Hematopoietic multipotent progenitor cell treated with erythropoietin and hydrocortisone succinate and interleukin-3 and kit ligand, for 15 days (in vitro differentiated cells): ENCODE data around the gene PDE6B.
"Not testable (repeated sequence)": the region's sequence is repeated elsewhere in the genome, so short reads cannot be mapped to it uniquely, and the experiment has no call there.

Experiments
- DNase-seq: peaks from one replicate; pipeline ENCODE4 v3.0.0-alpha.2; 2015; ENCODE audit warnings: low spot score

The PDE6B gene

DNA sequence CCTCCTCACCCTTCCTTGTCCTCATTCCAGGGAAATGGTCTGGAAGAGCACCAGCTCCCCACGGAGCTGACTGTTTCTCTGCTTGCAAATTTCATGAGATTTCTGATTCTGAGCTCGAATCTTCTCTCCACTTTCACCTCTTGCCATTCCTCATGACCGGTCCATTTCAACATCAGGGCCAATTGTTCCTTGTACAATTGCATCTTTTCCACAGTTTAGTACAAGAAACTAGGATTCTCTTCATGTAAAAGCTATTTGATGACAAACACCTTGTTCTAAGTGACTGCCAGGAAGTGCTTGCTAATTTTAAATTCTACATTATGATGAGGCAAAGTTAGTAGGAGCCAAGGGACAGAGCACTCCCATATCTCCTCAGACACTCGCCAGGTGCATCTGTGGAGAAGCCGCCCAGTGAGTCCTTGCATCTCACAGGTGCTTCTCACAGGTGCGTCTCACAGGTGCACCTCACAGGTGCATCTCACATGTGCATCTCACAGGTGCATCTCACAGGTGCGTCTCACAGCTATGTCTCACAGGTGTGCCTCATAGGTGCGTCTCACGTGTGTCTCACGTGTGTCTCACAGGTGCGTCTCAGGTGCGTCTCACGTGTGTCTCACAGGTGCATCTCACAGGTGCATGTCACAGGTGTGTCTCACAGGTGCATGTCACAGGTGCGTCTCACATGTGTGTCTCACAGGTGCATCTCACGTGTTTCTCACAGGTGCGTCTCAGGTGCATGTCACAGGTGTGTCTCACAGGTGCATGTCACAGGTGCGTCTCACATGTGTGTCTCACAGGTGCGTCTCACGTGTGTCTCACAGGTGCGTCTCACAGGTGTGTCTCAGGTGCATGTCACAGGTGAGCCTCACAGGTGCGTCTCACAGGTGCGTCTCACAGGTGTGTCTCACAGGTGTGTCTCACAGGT is 3.0 kb upstream of the PDE6B start:
- no peak for DNase-seq

DNA sequence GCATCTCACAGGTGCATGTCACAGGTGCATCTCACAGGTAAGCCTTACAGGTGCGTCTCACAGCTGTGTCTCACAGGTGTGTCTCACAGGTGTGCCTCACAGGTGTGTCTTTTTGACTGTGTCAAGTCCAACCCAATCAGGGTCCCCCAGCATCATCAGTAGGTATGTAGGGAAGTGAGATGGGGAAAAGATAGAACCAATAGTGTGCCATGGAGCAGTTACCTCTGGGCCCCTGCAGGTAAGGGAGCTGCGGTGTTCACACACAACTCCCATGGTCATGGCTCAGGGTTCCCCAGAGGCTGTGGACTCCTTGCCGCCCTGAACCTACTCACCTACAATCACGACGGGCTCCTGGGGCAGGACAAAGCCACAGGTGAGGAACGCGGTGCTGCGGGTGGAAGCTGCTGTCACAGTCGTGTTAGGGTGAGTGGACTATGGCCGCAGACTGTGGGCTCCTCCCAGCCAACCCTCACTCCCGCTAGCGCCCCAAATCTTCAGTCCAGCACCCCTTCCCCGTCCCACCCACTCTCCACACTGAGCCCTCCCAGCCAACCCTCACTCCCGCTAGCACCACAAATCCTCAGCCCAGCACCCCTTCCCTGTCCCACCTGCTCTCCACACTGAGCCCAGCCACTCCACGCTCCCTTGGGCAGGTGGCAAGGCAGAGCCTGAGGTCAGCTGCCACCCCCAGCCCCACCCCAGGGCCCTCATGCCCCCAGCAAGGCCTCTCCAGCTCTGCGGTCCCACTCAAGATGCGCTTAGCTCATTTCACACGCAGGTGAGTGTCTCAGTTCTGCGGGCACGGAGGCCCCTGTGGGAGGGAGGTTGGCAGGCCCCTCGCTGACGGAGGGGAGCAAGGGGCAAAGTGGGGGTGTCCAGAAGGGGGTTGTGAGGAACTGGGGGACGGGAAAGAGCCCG is 2.1 kb upstream of the PDE6B start:
- DNase-seq: no peak

DNA sequence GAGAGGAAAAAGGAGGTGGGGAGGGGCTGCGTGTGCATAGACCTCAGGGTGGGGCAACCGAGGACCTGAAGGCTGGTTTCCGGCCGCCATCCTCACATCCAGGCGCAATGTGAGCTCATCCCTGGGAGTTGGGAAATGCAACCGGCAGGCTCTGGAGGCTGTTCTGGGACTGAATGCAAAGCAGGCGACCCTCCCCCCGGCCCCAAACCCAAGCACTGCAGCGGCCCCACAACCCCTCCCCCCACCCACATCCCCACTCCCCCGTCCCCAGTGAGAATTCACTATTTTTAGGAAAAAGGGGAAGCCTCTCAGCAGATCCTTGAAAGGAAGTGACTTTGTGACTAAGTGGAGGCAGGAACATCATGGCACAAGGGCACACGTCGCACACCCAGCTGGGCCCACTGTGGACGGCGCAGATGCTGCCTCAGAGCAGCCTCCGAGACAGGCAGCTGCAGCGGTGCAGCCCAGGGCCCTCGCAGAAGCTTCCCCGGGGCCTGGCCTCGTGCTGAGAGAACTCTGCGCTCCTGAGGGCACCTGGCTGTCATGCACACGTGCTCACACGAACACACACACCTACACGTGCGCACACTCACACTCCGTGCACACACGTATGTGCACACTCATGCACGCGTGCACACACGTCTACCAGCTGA is 1.3 kb upstream of the PDE6B start:
- DNase-seq: no peak

DNA sequence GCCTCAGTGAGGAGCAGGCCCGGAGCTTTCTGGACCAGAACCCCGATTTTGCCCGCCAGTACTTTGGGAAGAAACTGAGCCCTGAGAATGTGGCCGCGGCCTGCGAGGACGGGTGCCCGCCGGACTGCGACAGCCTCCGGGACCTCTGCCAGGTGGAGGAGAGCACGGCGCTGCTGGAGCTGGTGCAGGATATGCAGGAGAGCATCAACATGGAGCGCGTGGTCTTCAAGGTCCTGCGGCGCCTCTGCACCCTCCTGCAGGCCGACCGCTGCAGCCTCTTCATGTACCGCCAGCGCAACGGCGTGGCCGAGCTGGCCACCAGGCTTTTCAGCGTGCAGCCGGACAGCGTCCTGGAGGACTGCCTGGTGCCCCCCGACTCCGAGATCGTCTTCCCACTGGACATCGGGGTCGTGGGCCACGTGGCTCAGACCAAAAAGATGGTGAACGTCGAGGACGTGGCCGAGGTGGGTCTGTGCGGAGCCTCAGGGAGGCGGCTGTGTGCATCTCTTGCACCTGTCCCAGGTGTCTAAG is 323 bp downstream of the PDE6B start:
- DNase-seq: no peak

DNA sequence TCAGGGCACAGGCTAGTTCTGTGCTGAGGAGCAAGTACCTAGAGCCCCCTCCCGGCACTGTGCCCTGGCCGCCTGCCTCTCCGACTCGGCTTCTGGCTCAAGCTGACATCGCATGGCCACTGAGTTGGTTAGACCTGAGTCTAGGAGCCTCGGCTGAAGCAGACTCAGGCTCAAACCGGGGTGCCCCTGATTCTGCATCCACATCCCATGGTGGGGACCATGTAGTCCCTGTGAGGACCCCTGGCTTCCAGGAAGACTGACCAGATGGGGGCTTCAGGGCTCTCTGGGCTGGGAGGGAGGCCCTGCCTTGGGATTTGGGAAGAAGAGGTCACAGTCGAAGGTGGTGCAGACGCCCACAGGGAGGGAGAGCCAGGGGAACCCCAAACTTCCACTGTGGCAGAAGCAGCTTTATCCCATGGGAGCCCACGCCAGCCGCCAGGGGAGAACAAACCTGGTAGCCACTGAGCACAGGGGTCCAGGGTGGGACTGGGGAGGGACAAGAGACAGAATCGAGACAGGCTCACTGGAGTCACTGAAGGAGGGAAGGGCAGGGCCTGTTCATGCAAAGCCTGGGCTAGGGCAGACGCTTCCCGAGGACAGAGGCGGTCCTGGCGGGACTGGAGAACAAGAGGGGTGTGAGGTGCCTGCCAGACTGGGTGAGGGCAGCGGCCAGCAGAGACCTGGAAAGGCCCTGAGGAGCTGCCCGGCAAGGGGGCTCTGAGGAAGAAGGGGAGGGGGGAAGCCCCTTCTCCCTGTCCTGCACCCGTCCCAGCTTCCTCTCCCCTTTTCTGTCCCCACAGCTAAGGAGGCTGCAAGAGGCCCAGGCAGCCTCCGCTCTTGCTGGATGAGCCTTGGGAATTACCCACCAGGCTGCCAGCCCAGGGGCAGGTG is 1.1 kb downstream of the PDE6B start:
- DNase-seq: no peak

DNA sequence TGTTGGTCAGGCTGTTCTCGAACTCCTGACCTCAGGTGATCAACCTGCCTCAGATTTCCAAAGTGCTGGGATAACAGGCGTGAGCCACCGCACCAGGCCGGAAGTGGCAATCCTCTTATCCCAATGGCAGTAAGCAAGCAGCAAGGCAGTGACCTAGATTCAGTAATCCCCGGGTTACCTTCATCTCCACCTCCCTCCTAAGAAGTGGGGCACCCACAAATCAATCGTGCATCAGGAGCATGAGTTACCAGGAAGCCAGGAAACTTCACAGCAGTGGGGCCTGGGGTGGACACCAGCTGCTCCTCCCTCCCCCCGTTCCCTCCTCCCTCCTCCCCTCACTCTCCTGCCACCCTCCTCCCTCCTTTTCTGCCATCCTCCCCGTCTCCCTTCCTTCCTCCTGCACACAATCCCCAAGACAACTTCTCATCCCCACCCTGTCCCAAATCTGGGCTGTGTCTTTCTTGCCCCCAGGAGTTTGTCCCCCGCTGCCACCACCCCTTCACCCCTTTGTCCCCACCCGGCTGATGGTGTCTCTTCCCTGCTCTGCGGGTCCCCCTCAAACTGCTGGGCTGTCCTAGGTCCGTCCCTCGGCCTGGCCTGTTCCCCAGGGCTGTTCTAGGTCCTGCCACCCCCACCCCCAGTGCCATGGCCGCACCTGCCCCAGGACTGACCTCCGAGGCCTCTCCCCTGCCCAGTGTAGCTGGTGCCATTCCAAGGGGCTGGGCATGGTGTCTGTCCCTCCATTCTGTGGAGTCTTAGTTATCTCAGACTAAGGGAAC is 2.2 kb downstream of the PDE6B start:
- no peak for DNase-seq

DNA sequence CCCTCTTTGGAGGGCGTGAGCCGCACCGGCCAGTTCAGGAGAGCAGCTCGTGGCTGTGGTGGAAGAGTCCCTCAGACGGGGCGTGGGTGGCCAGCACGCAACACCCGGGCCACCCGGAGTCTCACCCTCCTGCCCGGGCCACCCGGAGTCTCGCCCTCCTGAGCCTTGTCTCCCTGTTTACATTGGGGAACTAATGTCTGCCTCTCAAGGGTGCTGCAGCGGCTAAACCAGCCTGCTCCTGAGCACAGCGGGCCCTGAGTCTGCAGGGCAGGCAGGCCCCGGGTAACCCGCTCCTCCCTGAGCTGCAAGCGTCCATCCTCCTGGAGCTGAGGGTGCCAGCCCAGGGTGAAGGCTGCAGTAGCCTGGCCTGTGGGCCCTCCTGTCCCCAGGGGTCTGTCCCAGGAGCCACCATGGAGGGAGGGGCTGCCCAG is 3.0 kb downstream of the PDE6B start:
- DNase-seq: no peak

DNA sequence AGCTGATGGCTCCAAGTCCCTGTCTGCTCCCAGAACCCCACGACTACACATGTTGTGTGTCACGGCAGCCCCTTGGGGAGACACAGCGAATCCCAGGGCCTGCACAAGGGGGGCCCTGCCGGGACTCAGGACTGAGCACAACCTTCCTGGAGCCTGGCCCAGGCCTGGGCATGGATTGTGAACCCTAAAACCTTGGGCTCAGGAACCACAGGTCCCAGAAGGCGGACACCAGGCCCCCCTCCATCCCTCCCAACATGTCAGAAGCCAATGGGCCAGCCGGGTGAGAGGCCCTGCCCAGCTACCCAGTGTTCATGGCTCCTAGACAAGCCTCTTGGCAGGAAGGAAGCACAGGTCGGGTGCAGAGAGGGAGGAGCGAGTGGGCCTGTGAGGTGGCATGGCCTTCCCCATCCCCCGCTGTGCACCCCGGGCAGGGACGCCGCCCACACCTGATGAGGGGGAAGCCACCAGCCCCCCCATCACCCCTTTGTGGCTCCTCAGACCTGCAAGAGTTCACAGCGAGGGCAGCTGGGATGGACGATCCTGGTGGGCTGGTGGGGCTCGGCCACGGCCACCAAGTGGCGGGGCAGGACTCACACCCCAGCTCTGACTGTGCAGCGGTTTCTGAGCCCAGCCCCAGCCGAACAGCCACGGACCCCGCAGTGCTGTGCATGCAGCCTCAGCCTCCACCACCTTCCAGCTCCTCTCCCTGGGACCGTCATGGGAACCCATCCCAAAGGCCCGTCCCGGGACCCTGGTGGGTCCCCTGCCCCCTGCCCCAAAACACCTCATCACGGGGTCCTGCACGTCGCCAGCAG is 3.7 kb downstream of the PDE6B start:
- no peak for DNase-seq

DNA sequence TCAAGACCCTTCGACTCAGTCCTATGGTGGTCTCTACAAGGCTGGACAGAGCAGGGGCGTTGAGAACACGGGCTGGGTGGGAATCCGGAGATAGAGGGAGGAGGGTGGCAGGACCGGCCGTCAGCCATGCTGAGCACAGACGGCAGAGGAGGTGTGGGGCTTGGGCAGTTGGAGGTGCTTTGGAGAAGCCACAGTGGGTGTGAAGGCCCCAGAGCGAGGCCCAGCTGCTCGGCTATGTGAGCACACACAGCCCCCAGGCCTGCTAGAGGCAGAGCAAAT is 4.2 kb downstream of the PDE6B start:
- no peak for DNase-seq

DNA sequence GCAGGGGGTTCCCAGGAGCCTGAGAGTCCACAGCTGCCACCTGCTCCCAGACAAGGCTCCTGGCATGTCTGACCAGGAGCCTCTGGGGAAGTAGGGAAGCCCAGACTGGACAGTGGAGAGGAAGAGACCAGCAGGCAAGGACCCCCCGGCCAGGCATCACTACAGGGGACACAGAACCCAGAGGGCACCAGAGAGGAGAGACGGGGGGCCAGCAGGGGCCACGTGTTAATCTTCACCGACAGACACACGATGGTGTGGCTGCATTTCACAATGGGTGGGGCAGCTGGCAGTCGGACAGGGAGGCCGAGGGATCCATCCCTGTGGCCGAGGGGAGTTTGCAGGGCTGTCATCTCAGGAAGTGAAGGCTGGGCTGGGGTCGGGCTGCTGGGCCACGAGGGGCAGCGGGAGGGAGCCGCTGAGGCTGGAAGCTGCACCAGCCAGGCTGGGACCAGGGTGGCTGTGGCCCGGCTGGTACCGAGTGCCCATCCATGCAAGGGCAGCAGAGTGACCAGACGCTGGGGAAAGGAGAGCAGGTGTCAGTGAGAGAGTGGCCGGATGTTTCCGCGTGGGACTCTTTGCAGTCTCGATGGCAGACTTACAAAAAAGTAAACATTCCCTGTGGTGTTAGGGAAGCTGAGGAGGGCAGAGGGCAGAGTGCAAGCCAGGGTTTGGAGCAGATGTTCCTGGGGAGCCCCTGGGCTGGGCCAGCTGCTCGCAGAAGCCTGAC is 4.7 kb downstream of the PDE6B start:
- DNase-seq: no peak

DNA sequence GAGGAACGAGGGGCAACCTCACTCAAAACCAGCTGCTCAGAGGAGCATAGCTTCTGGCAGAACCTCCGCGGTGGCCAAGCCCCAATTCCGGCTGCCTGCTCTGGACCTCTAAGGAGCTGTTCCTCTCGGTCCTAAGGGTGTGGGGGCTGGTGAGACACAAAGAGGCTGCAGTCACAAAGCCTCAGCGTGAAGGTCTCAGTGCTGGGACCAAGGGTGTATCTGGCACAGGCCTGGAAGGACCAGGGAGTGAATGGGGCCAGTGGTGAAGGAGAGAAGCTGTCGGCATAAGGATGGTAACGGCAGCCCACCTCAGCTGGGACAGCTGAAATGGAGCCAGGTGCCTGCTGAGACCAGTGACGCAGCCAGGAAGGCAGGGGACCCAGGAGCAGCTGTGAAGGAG is 5.3 kb downstream of the PDE6B start:
- DNase-seq: no peak

DNA sequence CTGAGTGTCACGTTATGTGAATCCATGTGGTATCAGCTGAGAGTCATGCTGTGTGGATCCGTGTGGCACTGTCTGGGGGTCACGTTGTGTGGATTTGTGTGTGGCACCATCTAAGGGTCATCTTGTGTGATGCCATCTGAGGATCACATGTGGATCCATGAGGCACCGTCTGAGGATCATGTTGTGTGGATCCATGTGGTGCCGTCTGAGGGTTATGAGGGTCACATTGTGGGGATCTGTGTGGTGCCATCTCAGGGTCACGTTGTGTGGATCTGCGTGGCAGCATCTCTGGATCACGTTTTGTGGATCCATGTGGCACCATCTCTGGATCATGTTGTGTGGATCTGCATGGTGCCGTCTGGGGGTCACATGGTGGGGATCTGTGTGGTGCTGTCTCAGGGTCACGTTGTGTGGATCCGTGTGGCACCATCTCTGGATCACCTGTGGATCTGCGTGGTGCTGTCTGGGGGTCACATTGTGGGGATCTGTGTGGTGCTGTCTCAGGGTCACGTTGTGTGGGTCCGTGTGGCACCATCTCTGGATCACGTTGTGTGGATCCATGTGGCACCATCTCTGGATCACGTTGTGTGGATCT is 6.9 kb downstream of the PDE6B start:
- no peak for DNase-seq

DNA sequence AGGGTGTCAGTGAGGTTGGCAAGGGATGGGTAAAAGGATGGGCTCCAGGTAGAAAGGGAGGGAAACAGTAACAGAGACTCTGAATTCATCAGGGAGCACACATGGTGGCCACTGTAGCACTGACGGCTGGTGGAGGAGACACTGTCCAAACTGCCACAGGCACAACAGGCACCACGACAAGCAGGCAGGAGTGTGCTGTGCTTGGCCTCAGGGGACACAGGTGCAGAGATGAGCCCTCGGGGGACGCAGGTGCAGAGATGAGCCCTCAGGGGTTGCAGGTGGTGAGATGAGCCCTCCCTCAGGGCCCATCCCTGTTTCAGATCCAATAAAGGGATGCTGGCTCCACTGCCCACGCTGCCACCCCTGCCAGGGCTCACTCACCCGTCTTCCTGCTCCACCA is 7.6 kb downstream of the PDE6B start:
- DNase-seq: no peak

DNA sequence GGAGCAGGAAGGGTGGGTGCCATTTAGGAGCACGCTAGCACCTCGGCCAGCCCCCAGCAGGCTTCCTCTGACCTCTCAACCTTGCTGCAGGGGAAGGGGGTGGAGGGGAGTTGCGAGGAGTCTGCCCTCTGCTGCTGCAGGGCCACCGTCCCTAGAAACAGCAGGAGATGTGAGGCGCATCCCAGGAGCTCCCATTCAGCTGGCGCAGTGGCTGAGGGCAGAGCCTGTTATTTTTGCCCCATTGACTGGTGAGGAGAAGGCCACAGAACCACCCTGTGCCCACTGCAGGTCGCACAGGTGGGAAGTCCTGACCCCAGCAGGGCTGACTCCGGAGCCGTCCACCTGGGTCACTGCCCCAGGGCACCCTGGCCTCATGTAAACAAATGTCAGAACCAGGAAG is 8.0 kb downstream of the PDE6B start:
- no peak for DNase-seq

DNA sequence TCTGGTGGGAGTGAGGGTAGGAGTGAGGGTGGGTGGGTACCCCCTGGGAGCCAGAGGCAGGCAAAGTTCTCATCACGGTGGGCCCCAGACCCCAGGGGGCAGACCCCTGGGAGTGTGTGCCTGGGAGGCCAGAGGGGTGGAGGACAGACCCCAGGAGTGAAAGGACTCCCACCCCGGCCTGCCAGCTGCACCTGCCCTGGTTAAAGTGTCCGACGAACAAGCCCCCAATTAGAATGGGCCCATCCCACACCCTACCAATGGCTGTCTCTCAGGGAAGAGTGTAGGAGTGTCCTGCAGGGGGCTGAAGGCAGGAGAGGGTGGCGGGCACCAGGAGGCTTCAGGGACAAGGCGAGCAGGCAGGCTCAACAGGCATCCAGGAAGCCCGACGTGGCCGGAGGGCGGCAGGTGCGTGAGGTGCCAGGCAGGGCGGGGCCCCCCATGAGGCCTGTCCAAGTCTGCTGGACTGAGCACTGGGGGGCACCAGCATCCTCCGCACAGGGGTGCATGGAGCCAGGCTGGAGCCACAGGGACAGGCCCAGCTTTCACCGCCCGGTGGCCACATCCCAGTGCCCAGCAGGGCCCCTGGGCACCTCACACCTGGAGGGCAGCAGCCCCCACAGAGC is 8.7 kb downstream of the PDE6B start:
- no peak for DNase-seq

DNA sequence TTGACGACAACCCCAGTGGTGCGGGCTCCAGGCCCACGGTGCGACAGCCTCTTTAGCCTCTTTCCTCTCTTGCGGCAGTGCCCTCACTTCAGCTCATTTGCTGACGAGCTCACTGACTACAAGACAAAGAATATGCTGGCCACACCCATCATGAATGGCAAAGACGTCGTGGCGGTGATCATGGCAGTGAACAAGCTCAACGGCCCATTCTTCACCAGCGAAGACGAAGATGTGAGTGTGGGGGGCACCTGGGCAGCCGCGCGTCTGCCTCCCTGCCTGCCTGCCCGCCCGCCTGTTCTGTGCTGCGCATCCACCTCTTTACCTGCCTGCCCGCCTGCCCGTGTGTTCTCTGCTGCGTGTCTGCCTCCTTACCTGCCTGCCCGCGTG is 9.2 kb downstream of the PDE6B start:
- no peak for DNase-seq

DNA sequence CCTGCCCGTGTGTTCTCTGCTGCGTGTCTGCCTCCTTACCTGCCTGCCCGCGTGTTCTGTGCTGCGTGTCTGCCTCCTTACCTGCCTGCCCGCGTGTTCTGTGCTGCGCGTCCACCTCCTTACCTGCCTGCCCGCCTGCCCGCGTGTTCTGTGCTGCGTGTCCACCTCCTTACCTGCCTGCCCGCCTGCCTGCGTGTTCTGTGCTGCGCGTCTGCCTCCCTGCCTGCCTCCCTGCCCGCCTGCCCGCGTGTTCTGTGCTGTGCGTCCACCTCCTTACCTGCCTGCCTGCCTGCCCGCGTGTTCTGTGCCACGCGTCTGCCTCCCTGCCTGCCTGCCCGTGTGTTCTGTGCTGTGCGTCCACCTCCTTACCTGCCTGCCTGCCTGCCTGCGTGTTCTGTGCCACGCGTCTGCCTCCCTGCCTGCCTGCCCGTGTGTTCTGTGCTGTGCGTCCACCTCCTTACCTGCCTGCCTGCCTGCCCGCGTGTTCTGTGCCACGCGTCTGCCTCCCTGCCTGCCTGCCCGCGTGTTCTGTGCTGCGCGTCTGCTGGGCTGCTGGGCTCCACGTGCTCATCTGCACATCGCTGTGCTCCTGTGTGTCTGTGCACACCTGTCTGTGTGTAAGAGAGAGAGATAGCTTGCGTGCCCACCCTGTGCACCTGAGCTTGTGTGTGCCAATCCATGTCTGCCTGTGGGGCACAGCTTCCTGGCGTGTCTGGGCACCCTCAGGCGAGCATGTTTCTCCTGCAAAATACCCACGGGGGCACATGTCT is 9.9 kb downstream of the PDE6B start:
- not testable (repeated sequence) for DNase-seq
